Mammary epithelial cell (primary cell): ENCODE results near the gene TRIM56.

ENCODE experiments used
- EZH2 ChIP-seq: IDR thresholded peaks from 2 replicates; pipeline ENCODE4 v1.6.1; 2012; ENCODE audit warnings: low read length, inconsistent platforms, borderline replicate concordance
- TF ChIP-seq, protein P1 (sequence below), 2 donors: IDR thresholded peaks in 1 of 2; conservative IDR thresholded peaks in 1 of 2; 2 replicates each; pipeline ENCODE4 v1.5.1; 2011 to 2012; ENCODE audit warnings: inconsistent platforms in 2 of 2, low read length in 2 of 2, mild to moderate bottlenecking in 2 of 2, control low read depth in 1 of 2, low read depth in 1 of 2; ENCODE audit not compliant: insufficient read depth in 1 of 2; ENCODE audit errors: extremely low read depth in 1 of 2

DNA sequence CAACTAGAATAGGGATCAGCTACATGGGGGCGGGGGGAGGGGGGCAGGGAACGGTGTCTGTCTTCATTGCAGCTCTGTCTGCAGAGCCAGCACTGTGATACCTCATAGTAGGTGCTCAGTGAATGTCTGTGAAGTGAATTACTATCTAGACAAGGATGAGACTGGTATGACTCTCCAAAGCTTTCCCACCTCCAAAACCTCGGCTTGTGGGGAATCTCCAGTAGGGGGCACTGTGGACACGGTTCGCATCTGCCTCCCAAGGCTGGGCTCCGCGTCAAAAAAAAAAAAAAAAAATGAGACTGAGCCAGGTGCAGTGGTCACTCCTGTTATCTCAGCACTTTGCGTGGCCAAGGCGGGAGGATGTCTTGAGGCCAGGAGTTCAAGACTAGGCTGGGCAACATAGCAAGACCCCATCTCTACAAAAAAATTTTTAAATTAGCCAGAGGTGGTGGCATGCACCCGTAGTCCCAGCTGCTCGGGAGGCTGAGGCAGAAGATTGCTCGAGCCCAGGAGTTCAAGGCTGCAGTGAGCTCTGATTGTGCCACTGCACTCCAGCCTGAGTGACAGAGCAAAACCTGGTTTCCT is 9.6 kb downstream of the TRIM56 start:
- TF ChIP-seq, protein P1, sequence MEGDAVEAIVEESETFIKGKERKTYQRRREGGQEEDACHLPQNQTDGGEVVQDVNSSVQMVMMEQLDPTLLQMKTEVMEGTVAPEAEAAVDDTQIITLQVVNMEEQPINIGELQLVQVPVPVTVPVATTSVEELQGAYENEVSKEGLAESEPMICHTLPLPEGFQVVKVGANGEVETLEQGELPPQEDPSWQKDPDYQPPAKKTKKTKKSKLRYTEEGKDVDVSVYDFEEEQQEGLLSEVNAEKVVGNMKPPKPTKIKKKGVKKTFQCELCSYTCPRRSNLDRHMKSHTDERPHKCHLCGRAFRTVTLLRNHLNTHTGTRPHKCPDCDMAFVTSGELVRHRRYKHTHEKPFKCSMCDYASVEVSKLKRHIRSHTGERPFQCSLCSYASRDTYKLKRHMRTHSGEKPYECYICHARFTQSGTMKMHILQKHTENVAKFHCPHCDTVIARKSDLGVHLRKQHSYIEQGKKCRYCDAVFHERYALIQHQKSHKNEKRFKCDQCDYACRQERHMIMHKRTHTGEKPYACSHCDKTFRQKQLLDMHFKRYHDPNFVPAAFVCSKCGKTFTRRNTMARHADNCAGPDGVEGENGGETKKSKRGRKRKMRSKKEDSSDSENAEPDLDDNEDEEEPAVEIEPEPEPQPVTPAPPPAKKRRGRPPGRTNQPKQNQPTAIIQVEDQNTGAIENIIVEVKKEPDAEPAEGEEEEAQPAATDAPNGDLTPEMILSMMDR (conservative IDR thresholded peaks at IDR 0.05 in 1 of 2, IDR thresholded peaks at IDR 0.05 in 1 of 2; ENCODE audit: extremely low read depth in 1 of 2, insufficient read depth in 1 of 2, low read depth in 1 of 2, low read length in 2 of 2), result peak; percentile 46 to 62
- no peak for TF ChIP-seq EZH2
